ENCODE data around the gene ZNF333. TPM values are rescaled to one million over a fixed set of nuclear protein-coding genes. Genes with fewer than 3 reads are reported as not detected.
"Not testable (repeated sequence)": the region's sequence is repeated elsewhere in the genome, so short reads cannot be mapped to it uniquely, and the experiment has no call there.

Gene ZNF333
- total RNA-seq, 1 donor from 2014 or later: 17.5 TPM

DNA sequence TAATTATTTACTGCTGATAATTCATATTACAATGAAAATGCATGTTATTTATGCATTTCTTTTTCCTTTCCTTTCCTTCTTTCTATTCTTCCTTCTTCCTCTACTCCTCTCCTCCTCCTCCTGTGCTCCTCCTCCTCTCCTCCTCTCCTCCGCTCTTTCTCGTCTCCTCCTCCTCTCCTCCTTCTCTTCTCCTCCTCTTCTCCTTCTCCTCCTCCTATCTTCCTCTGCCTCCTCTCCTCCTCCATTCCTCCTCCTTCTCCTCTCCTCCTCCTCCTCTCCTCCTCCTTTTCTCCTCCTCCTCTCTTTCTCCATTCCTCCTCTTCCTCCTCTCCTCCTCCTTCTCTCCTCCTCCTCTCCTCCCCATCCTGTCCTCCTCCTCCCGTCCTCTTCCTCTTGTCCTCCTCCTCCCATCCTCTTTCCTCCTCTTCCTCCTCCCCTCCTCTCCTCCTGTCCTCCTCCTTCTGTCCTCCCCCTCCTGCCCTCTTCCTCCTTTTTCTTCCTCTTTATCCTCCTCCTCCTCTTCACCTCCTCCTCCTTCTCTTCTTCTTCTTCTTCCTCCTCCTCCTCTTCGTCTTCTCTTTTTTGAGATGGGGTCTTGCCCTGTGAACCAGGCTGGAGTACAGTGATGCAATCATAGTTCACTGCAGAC, 73.8 kb downstream of the ZNF333 start:
- peaks cover 13% of the 10 kb centered on the region for H3K27me3 Mint-ChIP-seq (ENCODE audit: unreplicated experiment)
- TF ChIP-seq CTCF (IDR thresholded peaks at IDR 0.05; ENCODE audit: unreplicated experiment): no peak
- H3K9me3 Mint-ChIP-seq (ENCODE audit: unreplicated experiment): peaks cover 4% of the 10 kb centered on the region
- peaks cover 6% of the 10 kb centered on the region for H3K36me3 Mint-ChIP-seq (ENCODE audit: low read depth, unreplicated experiment)
- H3K4me1 Mint-ChIP-seq (ENCODE audit: unreplicated experiment): peaks cover 4% of the 10 kb centered on the region
- H3K4me3 Mint-ChIP-seq (ENCODE audit: unreplicated experiment): peak overlapping the region; percentile 80
- peak overlapping the region; percentile 81 for H3K27ac Mint-ChIP-seq (ENCODE audit: unreplicated experiment)
- no peak for DNase-seq (ENCODE audit: low spot score)

DNA sequence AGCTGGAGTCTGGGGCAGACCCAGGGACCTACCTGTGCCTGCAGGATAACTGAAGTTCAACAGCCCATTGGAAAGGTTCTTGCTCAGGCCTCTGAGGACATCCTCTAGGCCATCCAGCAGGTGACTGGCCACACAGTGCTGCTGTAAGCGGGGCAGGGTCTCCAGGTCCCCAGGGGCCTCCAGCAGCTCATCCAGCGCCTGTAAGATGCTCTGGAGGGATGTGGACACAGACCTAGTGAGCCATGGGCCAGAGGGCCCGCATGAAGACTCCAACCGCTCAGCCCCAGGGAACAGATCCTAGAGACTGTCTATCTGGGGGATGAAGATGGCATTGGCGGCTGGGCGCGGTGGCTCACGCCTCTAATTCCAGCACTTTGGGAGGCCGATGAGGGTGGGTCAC, 74.6 kb downstream of the ZNF333 start:
- Mint-ChIP-seq H3K4me1 (ENCODE audit: unreplicated experiment) (peaks cover 4% of the 10 kb centered on the region), H3K36me3 (ENCODE audit: low read depth, unreplicated experiment) (peaks cover 6% of the 10 kb centered on the region), H3K9me3 (ENCODE audit: unreplicated experiment) (peaks cover 4% of the 10 kb centered on the region), H3K27me3 (ENCODE audit: unreplicated experiment) (peaks cover 13% of the 10 kb centered on the region), H3K4me3 (ENCODE audit: unreplicated experiment) (peak overlapping the region; percentile 80), H3K27ac (ENCODE audit: unreplicated experiment) (peak overlapping the region; percentile 81)
- DNase-seq (ENCODE audit: low spot score): no peak
- TF ChIP-seq CTCF (IDR thresholded peaks at IDR 0.05; ENCODE audit: unreplicated experiment): no peak

DNA sequence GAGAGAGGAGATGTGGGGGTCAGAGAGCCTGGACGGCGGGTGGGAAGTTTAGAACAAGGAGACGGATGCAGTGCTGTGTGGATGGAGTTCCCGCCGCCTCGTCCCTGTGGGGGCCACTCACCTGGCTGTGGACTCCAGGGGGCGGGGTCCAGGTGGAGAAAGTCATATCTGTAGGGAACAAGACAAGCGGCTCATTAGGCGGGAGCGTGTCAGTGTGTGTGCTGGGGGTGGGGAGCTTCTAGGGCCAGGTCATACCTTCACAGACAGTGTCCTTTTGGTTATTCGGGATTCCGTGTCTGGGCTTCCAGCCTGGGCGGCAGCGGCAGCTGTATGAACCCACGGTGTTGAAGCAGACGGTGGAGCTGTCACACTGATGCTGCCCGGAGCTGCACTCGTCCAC, 75.6 kb downstream of the ZNF333 start:
- H3K27ac Mint-ChIP-seq (ENCODE audit: unreplicated experiment); H3K4me1 Mint-ChIP-seq (ENCODE audit: unreplicated experiment); DNase-seq (ENCODE audit: low spot score); H3K36me3 Mint-ChIP-seq (ENCODE audit: low read depth, unreplicated experiment); H3K4me3 Mint-ChIP-seq (ENCODE audit: unreplicated experiment); H3K9me3 Mint-ChIP-seq (ENCODE audit: unreplicated experiment): not testable (repeated sequence)
- peaks cover 13% of the 10 kb centered on the region for H3K27me3 Mint-ChIP-seq (ENCODE audit: unreplicated experiment)

GRCh38 chr19:14765841-14766240, 76.0 kb downstream of the ZNF333 start:
- not testable (repeated sequence) for H3K36me3 Mint-ChIP-seq (ENCODE audit: low read depth, unreplicated experiment); H3K4me3 Mint-ChIP-seq (ENCODE audit: unreplicated experiment); H3K27ac Mint-ChIP-seq (ENCODE audit: unreplicated experiment); DNase-seq (ENCODE audit: low spot score); H3K9me3 Mint-ChIP-seq (ENCODE audit: unreplicated experiment); H3K4me1 Mint-ChIP-seq (ENCODE audit: unreplicated experiment)
- H3K27me3 Mint-ChIP-seq (ENCODE audit: unreplicated experiment): peaks cover 13% of the 10 kb centered on the region

DNA sequence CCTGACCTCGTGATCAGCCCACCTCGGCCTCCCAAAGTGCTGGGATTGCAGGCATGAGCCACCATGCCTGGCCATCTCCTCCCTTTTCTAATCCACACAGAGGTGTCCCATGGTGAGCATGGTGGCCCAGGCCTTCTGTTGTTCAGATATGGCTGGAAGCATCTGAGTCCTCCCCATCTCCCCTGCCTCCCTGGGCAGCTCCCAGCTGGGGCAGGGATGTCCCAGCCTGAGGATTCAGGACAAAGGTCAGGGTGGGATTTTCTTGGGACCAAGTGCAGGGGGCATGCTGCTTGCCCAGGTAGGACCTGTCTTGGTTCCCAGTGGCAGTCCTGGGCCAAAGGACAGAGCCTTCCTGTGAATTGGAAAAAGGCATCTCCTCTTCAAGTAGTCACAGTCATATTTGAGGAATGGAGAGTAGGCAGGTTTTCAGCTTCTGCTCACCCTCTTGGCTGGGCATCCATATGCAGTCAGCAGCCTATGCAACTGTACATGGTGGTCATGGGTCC, 77.7 kb downstream of the ZNF333 start:
- peaks cover 12% of the 10 kb centered on the region for H3K27me3 Mint-ChIP-seq (ENCODE audit: unreplicated experiment)
- peaks cover 4% of the 10 kb centered on the region for H3K9me3 Mint-ChIP-seq (ENCODE audit: unreplicated experiment)
- H3K36me3 Mint-ChIP-seq (ENCODE audit: low read depth, unreplicated experiment): peaks cover 6% of the 10 kb centered on the region
- no peak for DNase-seq (ENCODE audit: low spot score)
- no peak overlapping the region for H3K27ac Mint-ChIP-seq (ENCODE audit: unreplicated experiment)
- no peak for TF ChIP-seq CTCF (IDR thresholded peaks at IDR 0.05; ENCODE audit: unreplicated experiment)
- H3K4me1 Mint-ChIP-seq (ENCODE audit: unreplicated experiment): peaks cover 4% of the 10 kb centered on the region
- no peak overlapping the region for H3K4me3 Mint-ChIP-seq (ENCODE audit: unreplicated experiment)

DNA sequence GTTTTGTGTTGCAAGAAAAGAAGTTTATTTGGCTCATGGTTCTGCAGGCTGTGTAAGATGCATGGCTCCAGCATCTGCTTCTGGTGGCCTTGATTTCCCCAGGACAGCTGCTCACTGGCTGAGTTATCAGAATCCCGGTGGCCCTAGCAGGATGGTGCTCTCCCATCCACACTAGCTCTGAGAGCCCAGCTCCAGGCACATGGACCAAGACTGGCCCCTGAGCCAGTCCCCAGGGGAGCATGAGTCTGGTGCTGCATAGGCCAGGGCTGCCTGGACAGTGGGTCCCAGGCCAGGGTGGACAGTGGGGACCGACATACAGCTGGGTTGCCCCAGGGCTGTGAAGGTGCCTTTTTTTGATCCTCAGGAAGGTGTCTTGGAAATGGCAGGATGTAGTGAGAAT, 78.2 kb downstream of the ZNF333 start:
- Mint-ChIP-seq H3K9me3 (ENCODE audit: unreplicated experiment) (peaks cover 4% of the 10 kb centered on the region), H3K36me3 (ENCODE audit: low read depth, unreplicated experiment) (peaks cover 6% of the 10 kb centered on the region), H3K4me3 (ENCODE audit: unreplicated experiment) (no peak overlapping the region), H3K4me1 (ENCODE audit: unreplicated experiment) (peaks cover 4% of the 10 kb centered on the region), H3K27ac (ENCODE audit: unreplicated experiment) (no peak overlapping the region), H3K27me3 (ENCODE audit: unreplicated experiment) (peaks cover 12% of the 10 kb centered on the region)
- no peak for DNase-seq (ENCODE audit: low spot score)
- TF ChIP-seq CTCF (IDR thresholded peaks at IDR 0.05; ENCODE audit: unreplicated experiment): no peak
